Activated T-helper 1 cell treated with anti-CD3 and anti-CD28 coated beads, Interleukin-12 subunit alpha, Interleukin-12 subunit beta, Interleukin-2, Interleukin-4 antibody, amounts not matched to agents 30 ng/mL and 10 ng/mL and 1 ng/mL, durations not matched to agents 14 hours and 24 hours and 36 hours (primary cell): ENCODE measurements around the gene MGAT5B. TPM values are rescaled to one million over a fixed set of nuclear protein-coding genes. Genes with fewer than 3 reads are reported as not detected.

Experiments used
- DNase-seq: peaks from one replicate; pipeline ENCODE4 v3.0.0; 2021; ENCODE audit warnings: low spot score
- H3K27ac Mint-ChIP-seq: one replicate; pipeline ENCODE4 v1.8.0; 2021; ENCODE audit warnings: mild to moderate bottlenecking, mixed read lengths
- H3K27me3 Mint-ChIP-seq: one replicate; pipeline ENCODE4 v1.8.0; 2022; ENCODE audit warnings: mild to moderate bottlenecking, moderate library complexity, mixed read lengths; ENCODE audit not compliant: insufficient read depth
- H3K36me3 Mint-ChIP-seq: one replicate; pipeline ENCODE4 v1.8.0; 2021; ENCODE audit warnings: low read depth, mixed read lengths
- H3K4me1 Mint-ChIP-seq: one replicate; pipeline ENCODE4 v1.8.0; 2021; ENCODE audit warnings: low read depth, mixed read lengths
- H3K4me3 Mint-ChIP-seq: one replicate; pipeline ENCODE4 v1.8.0; 2021; ENCODE audit warnings: mild to moderate bottlenecking, moderate library complexity, mixed read lengths
- H3K9me3 Mint-ChIP-seq: one replicate; pipeline ENCODE4 v1.8.0; 2021; ENCODE audit warnings: mixed read lengths
- intact Hi-C: fragments of 100-400 bp; cut with micrococcal nuclease; formaldehyde crosslinking; loops from one replicate; pipeline ENCODE4 v1.15.1; 2024
- total RNA-seq: library from RNA; stranded (reverse); gene quantifications from 2 replicates; pipeline ENCODE4 v1.2.3, GENCODE V29; 2022

MGAT5B gene
- total RNA-seq, 1 donor from 2014 or later = 1.2 TPM

DNA sequence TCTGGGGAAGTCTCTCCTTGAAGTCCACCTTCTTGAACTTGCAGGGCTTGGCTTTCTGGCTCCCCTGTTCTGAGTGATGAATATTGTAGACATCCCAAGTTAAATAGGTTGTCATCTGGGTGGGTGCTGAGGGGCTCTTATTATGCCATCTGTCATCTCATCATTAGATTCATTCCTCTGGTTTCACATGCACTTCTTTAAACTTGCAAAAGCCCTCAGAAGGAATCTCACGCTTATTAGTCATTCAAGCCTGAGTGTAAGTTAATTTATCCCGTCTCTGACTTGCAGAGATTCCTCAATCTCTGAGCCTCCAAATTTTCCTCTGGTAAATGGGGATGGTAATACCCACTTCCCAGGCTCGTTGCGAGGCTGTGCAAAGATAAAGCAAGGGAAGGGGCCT is 5.7 kb downstream of the MGAT5B start:
- Mint-ChIP-seq H3K9me3 (peaks cover 20% of the 10 kb centered on the region), H3K36me3 (peaks cover 7% of the 10 kb centered on the region), H3K4me1 (no peaks in the 10 kb centered on the region), H3K27me3 (peaks cover 15% of the 10 kb centered on the region), H3K4me3 (no peak overlapping the region), H3K27ac (no peak overlapping the region)
- no peak for DNase-seq
- intact Hi-C loops = no loop called here

DNA sequence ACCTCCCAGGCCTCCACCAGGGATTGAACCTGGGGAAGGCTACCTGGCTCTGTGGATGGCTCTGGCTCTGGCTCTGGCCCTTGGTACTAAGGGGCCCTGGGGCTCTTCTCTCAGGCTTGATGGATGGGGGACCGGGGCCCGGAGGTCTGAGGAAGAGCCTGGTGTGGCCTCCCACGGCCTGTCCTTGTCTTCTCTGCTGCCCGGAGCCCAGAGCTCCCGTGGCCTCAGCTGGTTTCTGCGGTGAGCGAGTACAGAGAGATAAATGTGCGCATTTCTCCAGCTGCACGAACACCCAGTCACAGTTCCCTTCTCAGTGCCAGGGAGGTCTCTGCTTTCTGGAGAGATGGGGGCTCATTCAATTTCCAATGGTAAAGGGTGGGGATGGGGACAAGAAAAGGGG is 9.2 kb downstream of the MGAT5B start:
- Mint-ChIP-seq H3K36me3 (peaks cover 7% of the 10 kb centered on the region), H3K4me3 (no peak overlapping the region), H3K4me1 (no peaks in the 10 kb centered on the region), H3K27me3 (no peaks in the 10 kb centered on the region), H3K9me3 (peaks cover 20% of the 10 kb centered on the region), H3K27ac (no peak overlapping the region)
- no peak for DNase-seq
- intact Hi-C loops = no loop called here

DNA sequence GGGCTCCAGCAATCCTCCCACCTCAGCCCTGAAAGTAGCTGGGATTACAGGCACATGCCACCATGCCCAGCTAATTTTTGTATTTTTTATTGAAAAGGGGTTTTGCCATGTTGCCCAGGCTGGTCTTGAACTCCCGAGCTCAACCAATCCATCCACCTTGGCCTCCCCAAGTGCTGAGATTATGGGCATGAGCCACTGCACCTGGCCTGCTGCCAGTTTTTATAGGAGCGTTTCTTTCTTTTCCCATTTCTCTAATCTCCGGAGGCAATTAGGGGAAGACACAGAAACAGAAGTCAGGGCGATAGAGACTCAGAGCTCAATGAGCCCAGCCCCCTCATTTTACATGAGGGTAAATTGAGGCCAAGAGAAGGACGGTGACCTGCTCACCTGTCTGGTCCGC is 10.4 kb downstream of the MGAT5B start:
- Mint-ChIP-seq H3K27me3 (no peaks in the 10 kb centered on the region), H3K9me3 (peaks cover 20% of the 10 kb centered on the region), H3K27ac (no peak overlapping the region), H3K4me1 (no peaks in the 10 kb centered on the region), H3K4me3 (no peak overlapping the region), H3K36me3 (peaks cover 6% of the 10 kb centered on the region)
- DNase-seq = no peak
- intact Hi-C loops = no loop called here

DNA sequence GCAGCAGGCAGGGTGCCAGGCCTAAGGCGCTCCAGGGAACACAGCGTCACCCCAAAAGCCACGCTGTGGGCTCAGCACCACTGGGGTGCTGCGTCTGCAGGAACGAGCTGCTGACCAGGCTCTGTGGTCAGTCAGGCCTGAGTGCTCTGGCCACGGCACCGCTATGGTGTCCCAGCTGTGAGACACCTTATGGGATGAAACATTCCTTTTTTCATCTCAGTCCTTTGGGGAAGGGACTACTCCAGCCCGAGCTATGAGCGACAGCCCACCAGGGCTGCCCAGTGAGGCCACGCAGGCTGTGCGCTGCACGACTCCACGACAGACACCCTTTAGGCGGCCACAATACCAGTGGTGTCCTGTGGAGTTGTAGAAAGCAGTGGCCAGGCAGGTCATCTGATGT is 11.1 kb downstream of the MGAT5B start:
- intact Hi-C loops = no loop called here
- Mint-ChIP-seq H3K36me3 (peaks cover 6% of the 10 kb centered on the region), H3K9me3 (peaks cover 16% of the 10 kb centered on the region), H3K4me3 (no peak overlapping the region), H3K27ac (no peak overlapping the region), H3K4me1 (no peaks in the 10 kb centered on the region), H3K27me3 (no peaks in the 10 kb centered on the region)
- no peak for DNase-seq

DNA sequence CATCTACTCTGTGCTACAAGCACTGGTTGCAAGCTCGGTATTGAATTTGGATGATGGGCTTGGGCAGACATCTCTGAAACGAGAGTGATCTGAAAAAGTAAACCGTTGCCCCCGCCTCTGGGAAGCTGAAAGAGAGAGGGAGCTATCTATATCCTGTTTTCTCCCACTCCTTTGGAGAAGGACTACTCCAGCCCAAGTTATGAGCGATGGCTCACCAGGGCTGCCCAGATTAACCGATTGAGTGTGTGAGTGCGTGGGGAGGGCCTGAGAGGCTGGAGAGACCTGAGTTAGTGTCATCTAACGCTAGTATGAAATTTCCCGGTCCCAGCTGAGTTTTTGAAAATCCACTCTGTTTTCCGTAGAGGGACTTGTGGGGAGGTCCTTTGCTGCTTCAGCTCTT is 11.5 kb downstream of the MGAT5B start:
- Mint-ChIP-seq H3K27ac (no peak overlapping the region), H3K27me3 (no peaks in the 10 kb centered on the region), H3K36me3 (peaks cover 6% of the 10 kb centered on the region), H3K9me3 (peaks cover 11% of the 10 kb centered on the region), H3K4me3 (no peak overlapping the region), H3K4me1 (no peaks in the 10 kb centered on the region)
- no peak for DNase-seq
- intact Hi-C loops = no loop called here

DNA sequence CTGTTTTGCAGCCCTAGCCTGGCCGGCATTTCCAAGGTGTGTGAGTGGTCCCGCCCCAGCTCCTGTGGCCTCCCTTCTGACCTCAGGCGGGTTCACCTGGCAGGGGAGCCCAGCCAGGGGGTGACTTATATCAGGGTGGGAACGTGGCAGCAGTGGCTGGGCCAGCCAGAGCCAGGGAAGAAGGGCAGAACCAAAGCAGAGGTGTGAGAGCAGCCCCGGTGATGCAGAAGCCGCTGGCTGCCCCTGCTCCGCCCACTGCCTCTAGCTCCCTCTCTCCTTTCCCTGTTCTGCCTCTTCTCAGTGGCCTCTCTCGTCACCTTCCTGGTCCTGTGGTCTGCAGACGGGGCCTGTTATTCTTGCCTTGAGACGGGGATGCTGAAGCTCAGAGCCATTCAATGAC is 12.1 kb downstream of the MGAT5B start:
- no peak overlapping the region for H3K27ac Mint-ChIP-seq
- H3K36me3 Mint-ChIP-seq = peaks cover 5% of the 10 kb centered on the region
- DNase-seq = no peak
- no peak overlapping the region for H3K4me3 Mint-ChIP-seq
- H3K4me1 Mint-ChIP-seq = no peaks in the 10 kb centered on the region
- peaks cover 1% of the 10 kb centered on the region for H3K27me3 Mint-ChIP-seq
- peaks cover 6% of the 10 kb centered on the region for H3K9me3 Mint-ChIP-seq
- intact Hi-C loops = no loop called here

DNA sequence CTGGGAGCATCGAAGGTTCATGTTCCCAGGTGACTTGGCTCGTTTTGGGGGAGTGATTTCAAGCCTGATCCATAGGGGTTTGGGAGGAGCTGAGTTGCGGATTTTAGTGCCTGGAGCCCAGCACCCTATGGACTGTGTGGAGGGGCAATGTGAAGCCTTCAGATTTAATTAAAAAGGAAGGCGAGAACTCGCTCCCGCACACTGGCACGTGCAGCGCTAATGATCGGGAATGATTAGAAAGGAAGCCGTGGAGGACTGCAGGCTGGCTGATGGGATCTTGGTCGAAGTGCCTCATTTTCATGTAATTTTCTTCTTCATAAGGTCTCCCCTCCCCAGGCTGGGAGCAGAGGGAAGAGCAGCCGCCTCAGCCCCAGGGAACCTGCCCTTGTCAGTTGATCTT is 12.8 kb downstream of the MGAT5B start:
- no peak overlapping the region for H3K4me3 Mint-ChIP-seq
- H3K27me3 Mint-ChIP-seq = peaks cover 1% of the 10 kb centered on the region
- no peaks in the 10 kb centered on the region for H3K36me3 Mint-ChIP-seq
- no peak for DNase-seq
- H3K27ac Mint-ChIP-seq = no peak overlapping the region
- no peaks in the 10 kb centered on the region for H3K4me1 Mint-ChIP-seq
- no peaks in the 10 kb centered on the region for H3K9me3 Mint-ChIP-seq
- intact Hi-C loops = no loop called here

DNA sequence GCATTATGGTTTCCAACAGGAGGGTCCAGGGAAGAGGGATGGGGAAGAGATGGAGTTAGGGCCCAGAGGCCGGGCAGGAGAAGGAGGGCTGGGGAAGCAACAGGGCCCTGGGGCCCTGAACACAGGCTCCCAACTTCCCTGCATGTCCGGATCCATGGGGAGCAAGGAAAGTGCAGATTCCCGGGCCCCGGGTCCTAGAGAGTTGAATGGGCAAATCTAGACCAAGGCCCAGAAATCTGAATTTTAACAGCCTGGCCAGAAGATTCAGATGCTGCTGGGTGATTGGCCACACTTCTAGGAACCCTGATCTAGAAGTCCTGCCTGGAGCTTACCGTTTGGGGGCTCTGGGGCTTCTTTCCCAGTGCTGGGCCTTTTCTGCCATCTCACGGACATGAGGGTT is 13.2 kb downstream of the MGAT5B start:
- no peak for DNase-seq
- no peak overlapping the region for H3K4me3 Mint-ChIP-seq
- intact Hi-C loops = no loop called here
- peaks cover 1% of the 10 kb centered on the region for H3K27me3 Mint-ChIP-seq
- no peaks in the 10 kb centered on the region for H3K36me3 Mint-ChIP-seq
- H3K4me1 Mint-ChIP-seq = no peaks in the 10 kb centered on the region
- no peak overlapping the region for H3K27ac Mint-ChIP-seq
- H3K9me3 Mint-ChIP-seq = no peaks in the 10 kb centered on the region

DNA sequence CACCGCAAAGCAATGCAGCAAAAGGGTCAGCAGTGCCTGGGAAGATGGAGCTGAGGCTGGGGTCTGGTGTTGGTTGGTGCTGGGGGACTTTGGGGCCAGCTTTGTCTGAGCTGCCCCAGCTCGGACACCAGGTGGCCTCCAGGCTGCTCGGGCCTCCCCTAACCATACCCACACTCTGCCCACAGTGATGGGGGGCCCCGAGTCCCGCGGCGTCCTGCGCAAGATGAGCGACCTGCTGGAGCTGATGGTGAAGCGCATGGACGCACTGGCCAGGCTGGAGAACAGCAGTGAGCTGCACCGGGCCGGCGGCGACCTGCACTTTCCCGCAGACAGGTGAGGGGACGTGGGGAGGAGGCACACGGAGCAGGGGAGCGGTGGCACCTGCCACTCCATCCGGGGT is 13.8 kb downstream of the MGAT5B start:
- no peaks in the 10 kb centered on the region for H3K9me3 Mint-ChIP-seq
- no peaks in the 10 kb centered on the region for H3K4me1 Mint-ChIP-seq
- peaks cover 1% of the 10 kb centered on the region for H3K27me3 Mint-ChIP-seq
- H3K4me3 Mint-ChIP-seq = no peak overlapping the region
- no peak for DNase-seq
- no peak overlapping the region for H3K27ac Mint-ChIP-seq
- H3K36me3 Mint-ChIP-seq = no peaks in the 10 kb centered on the region
- intact Hi-C loops = no loop called here

DNA sequence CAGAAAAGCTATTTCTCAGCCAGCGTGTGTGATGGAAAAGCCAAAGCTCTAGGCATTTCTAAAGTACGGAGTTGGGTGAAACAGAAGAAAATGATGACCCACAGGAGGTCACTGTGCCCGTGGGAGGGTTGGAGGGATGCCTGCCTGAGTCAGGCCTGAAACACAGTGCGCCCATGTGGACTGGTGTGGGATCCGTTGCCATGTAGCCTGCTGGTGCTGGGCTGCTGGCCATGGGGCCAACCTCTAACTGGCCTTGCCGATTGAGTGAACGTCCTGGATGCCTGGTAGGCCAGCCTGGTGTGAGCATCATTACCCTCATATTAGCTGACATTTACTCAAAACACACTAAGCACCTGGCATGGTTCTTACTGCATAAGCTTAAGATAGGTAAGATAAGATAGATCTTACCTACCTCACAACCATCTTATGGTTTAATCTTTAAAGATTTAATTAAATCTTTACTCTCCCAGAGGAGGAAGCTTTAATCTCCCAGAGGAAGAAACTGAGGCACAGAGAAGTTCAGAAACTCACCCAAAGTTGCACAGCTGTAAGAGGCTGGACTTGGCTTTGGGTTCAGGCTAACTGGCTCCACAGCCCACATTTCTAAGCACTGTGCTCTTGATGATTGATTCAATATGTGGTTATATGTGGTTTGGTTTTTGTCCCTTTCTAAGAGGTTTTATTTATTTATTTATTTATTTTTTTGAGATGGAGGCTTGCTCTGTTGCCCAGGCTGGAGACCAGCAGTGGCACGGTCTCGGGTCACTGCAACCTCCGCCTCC is 15.7 kb downstream of the MGAT5B start:
- H3K36me3 Mint-ChIP-seq = no peaks in the 10 kb centered on the region
- no peaks in the 10 kb centered on the region for H3K9me3 Mint-ChIP-seq
- no peak for DNase-seq
- intact Hi-C loops = no loop called here
- H3K27me3 Mint-ChIP-seq = peaks cover 1% of the 10 kb centered on the region
- no peaks in the 10 kb centered on the region for H3K4me1 Mint-ChIP-seq
- no peak overlapping the region for H3K27ac Mint-ChIP-seq
- H3K4me3 Mint-ChIP-seq = no peak overlapping the region

DNA sequence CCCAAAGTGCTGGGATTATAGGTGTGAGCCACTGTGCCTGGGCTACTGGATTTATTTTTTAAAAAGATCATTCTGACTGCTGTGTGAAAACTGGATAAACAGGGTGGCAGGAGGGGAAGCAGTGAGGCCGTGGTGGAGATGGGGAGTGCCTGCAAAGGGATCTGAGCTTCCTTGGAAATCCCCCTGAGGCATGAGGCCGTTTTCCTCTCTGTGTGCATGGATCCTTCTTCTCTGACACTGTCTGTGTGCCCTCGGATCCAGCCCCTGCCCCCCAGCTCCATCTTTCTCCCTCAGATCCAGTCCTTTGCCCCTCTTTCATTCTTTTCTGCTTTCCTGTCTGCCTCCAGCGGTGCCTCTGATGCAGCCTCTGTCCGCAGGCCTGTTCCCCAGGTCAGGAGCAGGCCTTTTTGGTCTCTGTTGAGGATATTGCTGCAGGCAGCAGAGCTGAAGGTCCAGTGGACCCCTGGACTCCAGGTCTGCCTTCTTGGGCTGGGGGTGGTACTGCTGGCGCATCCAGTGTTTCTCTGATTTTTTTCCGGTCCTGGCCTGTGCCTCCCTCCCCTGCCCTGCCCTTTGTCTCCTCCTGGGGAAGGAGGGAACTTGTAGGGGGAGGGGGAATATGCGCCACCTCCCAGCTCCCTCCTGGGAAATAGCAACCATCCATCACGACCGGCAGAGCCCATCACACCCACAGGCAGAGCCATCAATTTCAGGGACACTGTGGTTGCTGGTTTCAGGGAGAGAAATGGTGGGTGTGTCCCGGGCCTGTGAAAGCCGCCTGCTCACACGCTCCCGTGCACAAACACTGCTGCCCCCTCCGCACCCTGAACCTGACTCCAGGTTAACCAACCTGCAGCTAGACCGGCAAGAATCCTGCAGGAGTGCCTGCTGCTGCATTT is 17.0 kb downstream of the MGAT5B start:
- no peaks in the 10 kb centered on the region for H3K9me3 Mint-ChIP-seq
- no peak overlapping the region for H3K27ac Mint-ChIP-seq
- no peaks in the 10 kb centered on the region for H3K36me3 Mint-ChIP-seq
- no peak overlapping the region for H3K4me3 Mint-ChIP-seq
- no peak for DNase-seq
- H3K4me1 Mint-ChIP-seq = no peaks in the 10 kb centered on the region
- intact Hi-C loops = no loop called here
- H3K27me3 Mint-ChIP-seq = peaks cover 1% of the 10 kb centered on the region

DNA sequence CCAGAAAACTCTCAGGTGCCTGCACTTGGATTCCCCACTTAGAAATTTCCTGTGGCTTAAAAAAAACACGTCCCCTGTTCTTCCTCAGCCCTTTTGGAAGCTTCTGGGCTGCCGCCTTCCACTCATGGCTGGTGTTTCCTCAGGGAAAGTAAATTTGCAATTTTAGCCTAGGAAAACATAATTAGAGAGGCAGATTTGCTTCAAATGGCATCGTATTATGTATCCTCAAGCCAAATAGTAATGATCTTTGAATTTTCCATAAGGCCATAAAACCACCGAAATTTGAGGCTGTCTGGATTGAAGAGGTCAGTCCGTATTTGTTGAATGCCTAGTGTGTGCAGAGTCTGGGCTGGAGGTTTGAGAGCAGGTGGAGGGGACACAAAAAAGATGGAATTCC is 17.7 kb downstream of the MGAT5B start:
- H3K27me3 Mint-ChIP-seq = peaks cover 1% of the 10 kb centered on the region
- H3K4me3 Mint-ChIP-seq = no peak overlapping the region
- no peak overlapping the region for H3K27ac Mint-ChIP-seq
- intact Hi-C loops = no loop called here
- no peak for DNase-seq
- H3K4me1 Mint-ChIP-seq = no peaks in the 10 kb centered on the region
- H3K36me3 Mint-ChIP-seq = no peaks in the 10 kb centered on the region
- no peaks in the 10 kb centered on the region for H3K9me3 Mint-ChIP-seq

DNA sequence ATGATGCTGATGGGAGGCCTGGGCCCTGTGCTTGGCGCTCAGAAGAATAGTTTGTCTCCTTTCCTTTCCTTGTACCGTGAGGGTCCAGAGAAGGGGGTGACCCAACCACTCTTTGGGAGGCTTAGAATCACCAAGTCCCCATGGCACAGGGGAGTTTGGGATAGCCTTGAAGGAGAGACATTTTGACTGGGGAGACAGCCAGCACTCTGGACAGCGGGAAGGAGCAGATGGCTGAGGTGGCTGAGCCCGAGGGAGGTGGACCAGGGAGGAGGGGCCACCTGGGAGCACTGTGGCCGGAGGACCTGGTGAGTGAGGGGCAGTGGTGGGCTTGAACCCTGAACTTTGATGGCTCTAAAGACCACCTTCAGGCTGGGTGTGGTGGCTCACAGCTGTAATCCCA is 18.2 kb downstream of the MGAT5B start:
- H3K27ac Mint-ChIP-seq = no peak overlapping the region
- H3K9me3 Mint-ChIP-seq = no peaks in the 10 kb centered on the region
- DNase-seq = no peak
- peaks cover 1% of the 10 kb centered on the region for H3K27me3 Mint-ChIP-seq
- no peaks in the 10 kb centered on the region for H3K4me1 Mint-ChIP-seq
- intact Hi-C loops = no loop called here
- no peaks in the 10 kb centered on the region for H3K36me3 Mint-ChIP-seq
- H3K4me3 Mint-ChIP-seq = no peak overlapping the region
